ENCODE measurements around the gene PLA2G5. TPM values are rescaled to one million over a fixed set of nuclear protein-coding genes. Genes with fewer than 3 reads are reported as not detected.

Gene PLA2G5
- total RNA-seq, 4 donors from 2014 or later = 1.1 to 5.0 (median 2.2) TPM

GRCh38 chr1:20031161-20031560 lies 38.8 kb upstream of the PLA2G5 start:
- Histone ChIP-seq H3K4me3 (replicated peaks in 1 of 3) (no peak overlapping the region), H3K9me3 (no peaks in the 10 kb centered on the region), H3K27me3 (no peaks in the 10 kb centered on the region), H3K4me1 (no peaks in the 10 kb centered on the region), H3K27ac (no peak overlapping the region), H3K36me3 (no peaks in the 10 kb centered on the region)
- TF ChIP-seq CTCF (IDR thresholded peaks at IDR 0.05) = no peak
- no peak for TF ChIP-seq POLR2A (IDR thresholded peaks at IDR 0.05)
- DNase-seq = no peak
- 66 to 67% methylated on average over 5 of the region's 5 CpGs for WGBS, 2 donors
- intact Hi-C loops (cut with DNase I) = no loop called here

- no peaks in the 10 kb centered on the region for H3K9me3 ChIP-seq
- H3K4me1 ChIP-seq = no peaks in the 10 kb centered on the region
- TF ChIP-seq CTCF (IDR thresholded peaks at IDR 0.05) (no peak), POLR2A (IDR thresholded peaks at IDR 0.05) (no peak)
- WGBS, 2 donors = 71 to 84% methylated on average over 2 of the region's 2 CpGs
- no peak overlapping the region for H3K4me3 ChIP-seq (replicated peaks in 1 of 3)
- DNase-seq = no peak
- no peak overlapping the region for H3K27ac ChIP-seq
- no peaks in the 10 kb centered on the region for H3K27me3 ChIP-seq
- H3K36me3 ChIP-seq = no peaks in the 10 kb centered on the region
- intact Hi-C loops (cut with DNase I) = no loop called here
Measured at GRCh38 chr1:20031836-20032235, 38.2 kb upstream of the PLA2G5 start.

GRCh38 chr1:20032425-20032824 lies 37.6 kb upstream of the PLA2G5 start:
- WGBS, 2 donors = 97 to 100% methylated on average over 1 of the region's 1 CpG
- no peak overlapping the region for H3K4me3 ChIP-seq (replicated peaks in 1 of 3)
- no peak for DNase-seq
- no peaks in the 10 kb centered on the region for H3K36me3 ChIP-seq
- intact Hi-C loops (cut with DNase I) = no loop called here
- TF ChIP-seq POLR2A (IDR thresholded peaks at IDR 0.05) (no peak), CTCF (IDR thresholded peaks at IDR 0.05) (no peak)
- H3K27me3 ChIP-seq = no peaks in the 10 kb centered on the region
- no peaks in the 10 kb centered on the region for H3K9me3 ChIP-seq
- H3K27ac ChIP-seq = no peak overlapping the region
- no peaks in the 10 kb centered on the region for H3K4me1 ChIP-seq

DNA sequence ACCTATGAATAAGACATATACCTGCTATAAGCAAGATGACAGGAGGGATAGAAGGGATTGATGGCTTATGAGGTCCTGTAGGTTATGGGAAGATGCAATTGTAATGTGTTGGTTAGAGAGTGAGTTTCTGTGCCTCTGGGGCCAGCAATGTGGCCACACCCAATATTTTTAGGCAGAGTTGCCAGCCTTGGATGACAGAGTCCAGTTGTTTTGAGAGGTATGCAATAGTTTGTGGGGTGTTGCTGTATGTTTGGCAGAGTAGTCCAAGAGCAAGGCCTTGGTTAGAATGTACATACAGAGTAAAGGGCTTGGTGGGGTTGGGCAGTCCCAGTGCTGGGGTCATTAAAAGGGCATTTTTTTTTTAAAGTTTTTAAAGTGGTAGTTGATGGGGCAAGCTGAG lies 36.6 kb upstream of the PLA2G5 start:
- H3K4me1 ChIP-seq = no peaks in the 10 kb centered on the region
- intact Hi-C loops (cut with DNase I) = no loop called here
- no peak overlapping the region for H3K27ac ChIP-seq
- H3K36me3 ChIP-seq = no peaks in the 10 kb centered on the region
- TF ChIP-seq CTCF (IDR thresholded peaks at IDR 0.05) (no peak), POLR2A (IDR thresholded peaks at IDR 0.05) (no peak)
- no peaks in the 10 kb centered on the region for H3K9me3 ChIP-seq
- no peaks in the 10 kb centered on the region for H3K27me3 ChIP-seq
- DNase-seq = no peak
- H3K4me3 ChIP-seq (replicated peaks in 1 of 3) = no peak overlapping the region

DNA sequence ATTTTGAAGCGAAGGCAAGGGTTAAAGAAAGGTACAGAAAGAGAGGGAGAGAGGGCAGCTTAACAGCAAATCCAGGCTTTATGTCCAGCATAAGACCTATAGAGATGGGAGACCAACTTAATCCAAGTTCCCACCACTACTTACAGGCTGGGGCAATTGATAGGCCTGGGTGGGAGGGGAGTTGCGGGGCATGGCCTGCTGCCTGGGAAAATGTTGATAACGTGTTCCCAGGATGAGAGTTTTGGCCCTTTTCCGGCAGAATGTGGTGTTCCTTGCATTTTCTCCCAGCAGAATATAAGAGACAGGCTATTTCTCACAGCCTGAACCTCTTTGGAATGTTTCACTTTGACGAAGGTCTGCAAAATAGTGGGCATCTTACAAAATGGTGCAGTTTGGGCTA lies 34.9 kb upstream of the PLA2G5 start:
- no peak for DNase-seq
- intact Hi-C loops (cut with DNase I) = no loop called here
- H3K36me3 ChIP-seq = no peaks in the 10 kb centered on the region
- no peaks in the 10 kb centered on the region for H3K9me3 ChIP-seq
- H3K4me1 ChIP-seq = no peaks in the 10 kb centered on the region
- H3K27ac ChIP-seq = no peak overlapping the region
- no peaks in the 10 kb centered on the region for H3K27me3 ChIP-seq
- 82 to 88% methylated on average over 5 of the region's 5 CpGs for WGBS, 2 donors
- no peak overlapping the region for H3K4me3 ChIP-seq (replicated peaks in 1 of 3)
- TF ChIP-seq POLR2A (IDR thresholded peaks at IDR 0.05) (no peak), CTCF (IDR thresholded peaks at IDR 0.05) (no peak)

All from thyroid gland (tissue), 4 donors.